ENCODE results near the gene RIMS3.

RIMS3 gene

DNA sequence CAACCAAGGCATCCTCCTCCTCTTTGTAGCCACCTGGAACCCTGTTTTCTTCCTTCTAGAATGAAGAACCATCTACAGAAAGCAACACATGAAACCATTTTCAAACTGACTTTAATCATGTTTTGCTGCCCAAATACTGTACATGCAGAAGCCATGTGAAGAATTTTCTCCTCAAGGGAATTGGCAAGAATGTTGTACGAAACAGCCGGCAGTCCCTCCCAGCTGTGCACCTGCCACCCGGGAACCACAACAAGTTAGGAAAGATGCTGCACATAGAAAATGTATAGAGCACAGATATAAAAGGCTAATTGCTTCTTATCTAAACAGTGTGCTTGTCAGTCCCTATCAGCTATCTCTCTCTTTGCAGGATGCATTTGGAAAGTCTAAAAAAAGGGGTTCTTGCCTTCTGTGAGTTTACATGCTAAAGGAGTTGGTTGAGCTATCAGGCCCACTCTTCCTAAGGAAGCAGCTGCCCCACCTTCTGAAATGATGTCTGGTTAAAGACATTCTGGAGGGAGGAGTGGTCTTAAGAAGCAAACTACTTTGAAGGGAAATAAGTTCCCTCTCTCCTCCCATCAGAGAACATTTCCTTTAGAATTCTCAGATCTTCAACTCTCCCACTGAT is 44.8 kb downstream of the RIMS3 start:
- Histone ChIP-seq H3K9ac (ENCODE audit: insufficient read length, low read depth) (no peak overlapping the region), H3K36me3 (ENCODE audit: insufficient read depth, insufficient read length, low read length) (no peaks in the 10 kb centered on the region), H3K4me3 (ENCODE audit: insufficient read length, low read depth) (no peak overlapping the region), H3K4me1 (ENCODE audit: insufficient read depth, insufficient read length) (peaks cover 3% of the 10 kb centered on the region), H3K27me3 (ENCODE audit: insufficient read depth, insufficient read length) (no peaks in the 10 kb centered on the region), H3K9me3 (ENCODE audit: insufficient read depth, low read length) (no peaks in the 10 kb centered on the region; the same call in 1 of the 2 replicates)
- DNase-seq (ENCODE audit: low read depth, low spot score), result no peak
- TF ChIP-seq SUZ12 (IDR thresholded peaks at IDR 0.05; ENCODE audit: extremely low read depth, insufficient read depth, insufficient read length) (no peak), YY1 (IDR thresholded peaks at IDR 0.05; ENCODE audit: insufficient read depth, insufficient read length) (no peak), ZNF274 (IDR thresholded peaks at IDR 0.05; ENCODE audit: low read depth, low read length) (no peak)

DNA sequence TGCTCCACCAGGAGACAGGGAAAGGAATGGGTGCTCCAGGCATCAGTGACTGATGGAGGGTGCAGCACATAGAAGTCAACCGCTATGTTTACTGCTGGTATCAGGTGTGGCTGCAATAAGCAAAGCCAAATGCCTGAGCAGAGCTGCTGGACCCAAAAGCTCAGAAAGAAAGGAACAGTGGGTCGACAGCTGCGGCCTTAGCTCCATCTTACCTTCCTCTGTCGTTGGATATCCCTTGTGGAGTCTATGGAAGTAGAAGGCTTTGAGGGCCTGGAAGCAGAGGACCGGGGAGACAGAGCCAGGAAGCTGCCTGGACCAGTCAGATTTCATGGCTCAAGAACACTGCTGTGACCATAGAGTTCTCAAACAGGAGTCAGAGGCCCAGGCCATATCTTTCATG is 45.3 kb downstream of the RIMS3 start:
- Histone ChIP-seq H3K9ac (ENCODE audit: insufficient read length, low read depth) (no peak overlapping the region), H3K4me3 (ENCODE audit: insufficient read length, low read depth) (no peak overlapping the region), H3K27me3 (ENCODE audit: insufficient read depth, insufficient read length) (no peaks in the 10 kb centered on the region), H3K36me3 (ENCODE audit: insufficient read depth, insufficient read length, low read length) (no peaks in the 10 kb centered on the region), H3K4me1 (ENCODE audit: insufficient read depth, insufficient read length) (peaks cover 3% of the 10 kb centered on the region), H3K9me3 (ENCODE audit: insufficient read depth, low read length) (no peaks in the 10 kb centered on the region; the same call in 1 of the 2 replicates)
- TF ChIP-seq ZNF274 (IDR thresholded peaks at IDR 0.05; ENCODE audit: low read depth, low read length) (no peak), YY1 (IDR thresholded peaks at IDR 0.05; ENCODE audit: insufficient read depth, insufficient read length) (no peak), SUZ12 (IDR thresholded peaks at IDR 0.05; ENCODE audit: extremely low read depth, insufficient read depth, insufficient read length) (no peak)
- DNase-seq (ENCODE audit: low read depth, low spot score), result no peak

DNA sequence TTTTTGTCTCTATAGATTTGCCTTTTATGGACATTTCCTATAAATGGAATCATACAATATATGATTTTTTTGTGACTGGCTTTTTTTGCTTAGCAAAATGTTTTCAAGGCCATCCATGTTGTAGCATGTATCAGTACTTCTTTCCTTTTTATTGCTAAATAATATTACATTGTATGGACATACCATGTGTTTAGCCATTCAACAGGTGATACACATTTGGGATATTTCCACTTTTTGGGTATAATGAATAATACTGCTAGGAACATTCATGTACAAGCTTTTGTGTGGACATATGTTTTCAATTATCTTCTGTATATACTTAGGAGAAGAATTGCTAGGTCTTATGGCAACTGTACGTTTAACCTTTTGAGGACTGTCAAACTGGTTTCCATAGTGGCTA is 47.4 kb downstream of the RIMS3 start:
- no peak for DNase-seq (ENCODE audit: low read depth, low spot score)
- no peak for TF ChIP-seq YY1 (IDR thresholded peaks at IDR 0.05; ENCODE audit: insufficient read depth, insufficient read length)
- no peak for TF ChIP-seq SUZ12 (IDR thresholded peaks at IDR 0.05; ENCODE audit: extremely low read depth, insufficient read depth, insufficient read length)
- no peak for TF ChIP-seq ZNF274 (IDR thresholded peaks at IDR 0.05; ENCODE audit: low read depth, low read length)
- H3K36me3 ChIP-seq (ENCODE audit: insufficient read depth, insufficient read length, low read length), result no peaks in the 10 kb centered on the region
- no peaks in the 10 kb centered on the region; the same call in 1 of the 2 replicates for H3K9me3 ChIP-seq (ENCODE audit: insufficient read depth, low read length)
- H3K4me3 ChIP-seq (ENCODE audit: insufficient read length, low read depth), result no peak overlapping the region
- no peaks in the 10 kb centered on the region for H3K27me3 ChIP-seq (ENCODE audit: insufficient read depth, insufficient read length)
- H3K9ac ChIP-seq (ENCODE audit: insufficient read length, low read depth), result no peak overlapping the region
- no peaks in the 10 kb centered on the region for H3K4me1 ChIP-seq (ENCODE audit: insufficient read depth, insufficient read length)

DNA sequence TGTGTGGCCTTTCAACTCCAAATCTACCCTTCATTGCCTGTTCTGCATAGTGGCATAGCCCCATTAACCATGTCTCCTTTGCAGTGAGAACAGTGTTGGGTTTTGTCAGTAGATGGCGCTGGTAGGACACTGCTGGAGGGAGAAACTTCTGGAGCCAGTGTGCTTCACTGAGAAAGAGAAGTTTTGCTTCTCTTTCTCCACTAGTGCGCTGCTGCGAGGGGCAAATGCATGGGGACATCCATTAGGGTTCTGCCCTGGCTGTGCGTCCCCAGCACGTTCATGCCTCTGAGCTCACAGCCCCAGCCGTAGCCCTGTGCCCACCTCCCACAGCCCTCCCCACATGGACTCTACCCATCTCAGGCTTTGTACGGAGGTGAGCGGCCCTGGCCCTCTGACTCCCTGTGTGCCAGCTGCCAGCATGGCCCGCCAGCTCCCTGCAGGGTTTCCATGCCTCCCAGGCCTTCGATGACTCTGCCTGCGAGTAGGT is 53.1 kb downstream of the RIMS3 start:
- no peaks in the 10 kb centered on the region for H3K27me3 ChIP-seq (ENCODE audit: insufficient read depth, insufficient read length)
- TF ChIP-seq SUZ12 (IDR thresholded peaks at IDR 0.05; ENCODE audit: extremely low read depth, insufficient read depth, insufficient read length) (no peak), ZNF274 (IDR thresholded peaks at IDR 0.05; ENCODE audit: low read depth, low read length) (no peak)
- no peak overlapping the region for H3K4me3 ChIP-seq (ENCODE audit: insufficient read length, low read depth)

DNA sequence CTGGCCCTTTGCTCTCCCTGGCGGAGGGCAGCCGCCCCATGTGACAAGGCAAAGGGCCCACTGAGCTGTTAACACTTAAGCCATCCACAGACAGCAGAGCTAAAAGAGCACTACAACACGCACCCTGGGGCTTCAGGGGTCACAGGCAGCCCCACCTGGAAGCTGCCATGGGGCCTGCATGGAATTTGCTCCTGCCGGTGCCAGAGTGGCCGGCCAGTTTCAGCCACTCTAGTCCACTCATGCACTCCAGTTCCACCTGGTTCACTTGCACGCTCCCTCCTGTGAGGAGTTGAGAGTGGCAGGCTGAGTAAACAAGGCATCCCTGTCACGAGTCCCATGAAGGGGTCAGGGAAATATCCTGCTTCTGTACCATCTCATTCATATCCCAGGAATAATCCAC is 55.3 kb downstream of the RIMS3 start:
- Histone ChIP-seq H3K27me3 (ENCODE audit: insufficient read depth, insufficient read length) (no peaks in the 10 kb centered on the region), H3K36me3 (ENCODE audit: insufficient read depth, insufficient read length, low read length) (no peaks in the 10 kb centered on the region), H3K9ac (ENCODE audit: insufficient read length, low read depth) (no peak overlapping the region), H3K9me3 (ENCODE audit: insufficient read depth, low read length) (peaks cover 6% of the 10 kb centered on the region; the same call in 1 of the 2 replicates), H3K4me3 (ENCODE audit: insufficient read length, low read depth) (no peak overlapping the region), H3K4me1 (ENCODE audit: insufficient read depth, insufficient read length) (no peaks in the 10 kb centered on the region)
- TF ChIP-seq YY1 (IDR thresholded peaks at IDR 0.05; ENCODE audit: insufficient read depth, insufficient read length) (no peak), SUZ12 (IDR thresholded peaks at IDR 0.05; ENCODE audit: extremely low read depth, insufficient read depth, insufficient read length) (no peak), ZNF274 (IDR thresholded peaks at IDR 0.05; ENCODE audit: low read depth, low read length) (no peak)
- no peak for DNase-seq (ENCODE audit: low read depth, low spot score)

More for the DNA sequence above, 53.1 kb downstream of the RIMS3 start:
- H3K9ac ChIP-seq (ENCODE audit: insufficient read length, low read depth), result no peak overlapping the region
- H3K36me3 ChIP-seq (ENCODE audit: insufficient read depth, insufficient read length, low read length), result no peaks in the 10 kb centered on the region
- no peaks in the 10 kb centered on the region for H3K4me1 ChIP-seq (ENCODE audit: insufficient read depth, insufficient read length)
- peaks cover 6% of the 10 kb centered on the region; the same call in 1 of the 2 replicates for H3K9me3 ChIP-seq (ENCODE audit: insufficient read depth, low read length)
- peak; percentile 83 for DNase-seq (ENCODE audit: low read depth, low spot score)

DNA sequence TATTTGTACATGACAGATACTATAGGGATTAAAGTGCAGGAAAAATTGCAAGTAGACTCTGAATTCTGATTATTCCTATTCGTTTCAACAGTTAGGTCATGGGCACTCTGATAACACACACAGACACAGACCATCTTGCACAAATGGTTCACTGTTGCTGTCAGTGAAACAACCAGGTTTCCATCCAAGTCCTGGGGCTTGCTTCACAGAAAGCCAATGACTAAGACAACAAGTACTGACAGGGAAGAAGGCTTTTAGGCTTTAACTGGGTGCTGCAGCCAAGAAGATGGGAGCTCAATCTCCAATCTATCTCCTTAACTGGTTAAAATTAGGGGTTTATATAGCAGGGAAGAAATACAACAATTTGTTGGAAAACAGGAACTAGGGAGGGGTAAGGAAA is 57.6 kb downstream of the RIMS3 start:
- H3K27me3 ChIP-seq (ENCODE audit: insufficient read depth, insufficient read length), result no peaks in the 10 kb centered on the region
- H3K4me1 ChIP-seq (ENCODE audit: insufficient read depth, insufficient read length), result no peaks in the 10 kb centered on the region
- H3K36me3 ChIP-seq (ENCODE audit: insufficient read depth, insufficient read length, low read length), result no peaks in the 10 kb centered on the region
- TF ChIP-seq YY1 (IDR thresholded peaks at IDR 0.05; ENCODE audit: insufficient read depth, insufficient read length) (no peak), SUZ12 (IDR thresholded peaks at IDR 0.05; ENCODE audit: extremely low read depth, insufficient read depth, insufficient read length) (no peak), ZNF274 (IDR thresholded peaks at IDR 0.05; ENCODE audit: low read depth, low read length) (no peak)
- no peak for DNase-seq (ENCODE audit: low read depth, low spot score)
- H3K4me3 ChIP-seq (ENCODE audit: insufficient read length, low read depth), result no peak overlapping the region
- peaks cover 6% of the 10 kb centered on the region; the same call in 1 of the 2 replicates for H3K9me3 ChIP-seq (ENCODE audit: insufficient read depth, low read length)
- no peak overlapping the region for H3K9ac ChIP-seq (ENCODE audit: insufficient read length, low read depth)

DNA sequence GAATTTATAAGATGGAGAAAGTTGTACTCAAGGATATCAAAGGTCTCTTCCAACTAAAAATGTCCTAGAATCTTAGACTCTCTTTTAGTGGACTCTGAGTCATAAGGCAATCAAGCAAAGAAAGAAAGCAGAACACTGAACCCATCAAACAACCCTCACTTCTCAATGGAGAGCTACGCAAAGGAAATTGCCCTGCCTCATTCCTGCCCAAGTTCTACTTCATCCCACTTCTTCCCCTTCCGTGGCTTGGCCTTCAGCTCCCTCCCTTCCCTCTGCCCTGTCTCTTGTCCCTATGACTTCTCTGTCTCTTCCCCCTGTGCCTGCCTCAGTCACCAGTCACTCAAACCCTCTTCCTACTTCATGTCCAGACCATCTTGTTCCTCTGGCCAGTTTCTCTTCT is 58.5 kb downstream of the RIMS3 start:
- H3K4me3 ChIP-seq (ENCODE audit: insufficient read length, low read depth), result no peak overlapping the region
- H3K4me1 ChIP-seq (ENCODE audit: insufficient read depth, insufficient read length), result no peaks in the 10 kb centered on the region
- H3K9me3 ChIP-seq (ENCODE audit: insufficient read depth, low read length), result peaks cover 6% of the 10 kb centered on the region; the same call in 1 of the 2 replicates
- no peaks in the 10 kb centered on the region for H3K36me3 ChIP-seq (ENCODE audit: insufficient read depth, insufficient read length, low read length)
- H3K9ac ChIP-seq (ENCODE audit: insufficient read length, low read depth), result no peak overlapping the region
- DNase-seq (ENCODE audit: low read depth, low spot score), result no peak
- no peaks in the 10 kb centered on the region for H3K27me3 ChIP-seq (ENCODE audit: insufficient read depth, insufficient read length)
- TF ChIP-seq ZNF274 (IDR thresholded peaks at IDR 0.05; ENCODE audit: low read depth, low read length), result no peak
- no peak for TF ChIP-seq SUZ12 (IDR thresholded peaks at IDR 0.05; ENCODE audit: extremely low read depth, insufficient read depth, insufficient read length)
- TF ChIP-seq YY1 (IDR thresholded peaks at IDR 0.05; ENCODE audit: insufficient read depth, insufficient read length), result no peak
